Stimulated activated CD8-positive, alpha-beta memory T cell treated with anti-CD3 and anti-CD28 coated beads, Interleukin-12 subunit alpha, Interleukin-12 subunit beta, amount 100 ng/mL, for 1 hour (primary cell): Measurements from ENCODE around the gene GLIPR2.
"Not testable (repeated sequence)": the region's sequence is repeated elsewhere in the genome, so short reads cannot be mapped to it uniquely, and the experiment has no call there.

ENCODE experiments used
- DNase-seq: peaks from one replicate; pipeline ENCODE4 v3.0.0-alpha.2; 2020; ENCODE audit warnings: low read depth

GLIPR2 gene

DNA sequence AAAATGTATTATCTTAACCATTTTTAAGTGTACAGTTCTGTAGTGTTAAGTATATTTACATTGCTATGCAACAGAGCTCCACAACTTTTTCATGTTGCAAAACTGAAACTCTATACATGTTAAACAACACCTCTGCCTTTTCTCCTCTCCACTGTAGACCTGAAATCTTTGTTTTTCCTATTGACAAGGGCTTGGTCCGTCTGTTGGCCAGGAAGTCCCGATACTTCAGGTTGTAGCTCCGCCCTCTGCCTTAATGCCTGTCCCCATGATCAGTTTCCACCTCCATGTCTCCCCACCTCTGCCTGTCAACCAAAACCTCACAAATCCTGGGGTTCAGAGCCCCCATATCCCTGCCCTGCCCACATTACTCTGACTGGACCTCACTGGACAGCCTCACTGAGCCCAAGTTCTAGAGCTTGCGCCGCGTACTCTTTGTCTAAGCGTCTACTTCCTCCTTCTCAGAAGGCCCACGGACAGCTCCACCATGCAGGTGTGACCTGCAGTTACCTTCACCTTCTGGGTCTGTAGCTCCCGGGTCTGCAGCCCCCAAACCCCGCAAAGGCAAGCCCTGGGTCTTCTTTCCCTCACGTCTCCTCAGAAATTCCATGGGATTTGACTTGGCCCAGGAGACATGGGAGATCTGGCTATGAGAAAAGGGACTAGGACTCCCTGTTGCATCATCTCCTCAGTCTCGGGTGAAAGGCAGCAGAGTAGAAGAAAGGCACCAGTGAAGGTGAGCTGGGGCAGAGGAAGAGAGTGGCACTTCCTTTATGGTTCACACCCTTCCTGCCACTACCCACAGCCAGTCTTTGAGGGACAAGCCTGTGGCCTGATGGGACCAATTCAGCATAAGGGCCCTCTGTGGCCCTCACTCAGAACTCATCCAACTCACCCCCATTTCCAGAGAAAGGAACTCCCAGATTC, 8.0 kb downstream of the GLIPR2 start:
- DNase-seq: no peak

GRCh38 chr9:36145970-36146369, 9.4 kb downstream of the GLIPR2 start:
- DNase-seq: no peak

DNA sequence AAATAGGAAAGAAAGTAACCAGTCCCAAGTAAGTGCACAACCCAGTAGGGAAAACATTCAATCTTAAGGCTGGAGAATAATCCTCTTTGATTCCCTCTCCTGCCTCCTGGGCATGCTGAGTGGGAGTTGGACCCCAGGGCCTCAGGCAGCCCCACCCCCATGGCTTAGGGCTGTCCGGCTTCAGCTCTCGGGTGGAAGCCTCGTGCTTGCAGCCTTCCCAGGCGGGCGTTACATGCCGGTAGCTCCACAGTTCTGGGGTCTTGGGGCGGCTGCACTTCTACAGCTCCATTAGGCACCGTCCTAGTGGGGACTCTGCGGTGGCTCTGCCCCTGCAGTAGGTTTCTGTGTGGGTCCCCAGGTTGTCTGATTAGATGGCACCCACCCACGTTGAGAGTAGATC, 10.1 kb downstream of the GLIPR2 start:
- DNase-seq: no peak

DNA sequence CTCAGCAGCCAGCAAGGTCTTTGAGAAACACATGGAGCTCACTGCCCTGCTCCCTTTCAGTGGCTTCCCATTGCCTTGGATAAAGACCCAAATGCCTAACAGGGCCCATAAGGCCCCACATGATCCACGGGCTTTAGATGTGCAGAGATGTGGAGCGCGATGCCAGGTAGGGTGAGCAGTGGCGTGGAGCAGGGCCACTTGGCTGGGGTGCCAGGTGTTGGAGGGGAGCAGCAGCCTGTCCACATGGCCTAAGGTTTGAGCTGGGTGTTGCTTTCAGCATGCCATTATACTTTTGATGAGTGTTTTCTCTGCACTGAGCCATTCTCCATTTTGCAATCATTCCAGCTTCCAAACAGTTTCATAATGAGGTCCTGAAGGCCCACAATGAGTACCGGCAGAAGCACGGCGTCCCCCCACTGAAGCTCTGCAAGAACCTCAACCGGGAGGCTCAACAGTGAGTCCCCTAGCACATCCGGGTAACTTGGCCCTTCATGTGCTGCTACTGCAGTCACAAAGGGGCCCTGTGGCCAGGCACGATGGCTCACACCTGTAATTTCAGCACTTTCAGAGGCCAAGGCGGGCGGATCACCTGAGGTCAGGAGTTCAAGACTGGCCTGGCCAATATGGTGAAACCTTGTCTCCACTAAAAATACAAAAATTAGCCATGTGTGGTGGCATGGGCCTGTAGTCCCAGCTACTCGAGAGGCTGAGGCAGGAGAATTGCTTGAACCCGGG, 11.1 kb downstream of the GLIPR2 start:
- DNase-seq: no peak

DNA sequence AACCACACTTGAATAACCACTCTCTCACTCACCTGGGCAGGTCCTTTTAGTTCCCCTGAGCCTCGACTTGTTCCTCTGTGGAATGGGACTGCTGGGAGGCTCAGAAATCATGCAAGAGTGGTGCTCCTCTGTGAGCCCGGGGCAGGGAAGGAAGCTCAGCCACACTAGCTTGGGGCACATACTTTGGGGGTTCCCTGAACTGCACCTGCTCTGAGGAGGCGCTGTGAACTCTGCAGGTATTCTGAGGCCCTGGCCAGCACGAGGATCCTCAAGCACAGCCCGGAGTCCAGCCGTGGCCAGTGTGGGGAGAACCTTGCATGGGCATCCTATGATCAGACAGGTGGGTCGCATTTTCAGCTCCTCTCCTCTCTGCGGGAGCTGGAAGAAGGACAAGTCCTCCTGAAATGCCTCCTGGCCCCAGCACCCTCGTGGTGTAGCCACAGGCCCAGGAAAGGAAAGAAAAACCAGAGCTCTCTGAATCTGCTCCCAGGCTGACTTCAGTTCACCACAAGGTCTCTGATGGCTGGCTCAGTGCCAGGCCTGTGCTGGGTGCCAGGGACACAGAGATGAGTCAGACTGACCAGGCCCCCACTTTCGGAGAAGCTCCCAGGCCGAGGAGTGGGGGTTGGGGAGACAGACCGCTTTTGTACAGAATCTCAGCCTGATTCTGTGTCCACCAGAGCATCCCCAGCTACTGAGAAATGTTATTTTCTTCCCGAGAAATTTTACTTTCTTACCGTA, 11.9 kb downstream of the GLIPR2 start:
- peak; percentile 67 for DNase-seq

DNA sequence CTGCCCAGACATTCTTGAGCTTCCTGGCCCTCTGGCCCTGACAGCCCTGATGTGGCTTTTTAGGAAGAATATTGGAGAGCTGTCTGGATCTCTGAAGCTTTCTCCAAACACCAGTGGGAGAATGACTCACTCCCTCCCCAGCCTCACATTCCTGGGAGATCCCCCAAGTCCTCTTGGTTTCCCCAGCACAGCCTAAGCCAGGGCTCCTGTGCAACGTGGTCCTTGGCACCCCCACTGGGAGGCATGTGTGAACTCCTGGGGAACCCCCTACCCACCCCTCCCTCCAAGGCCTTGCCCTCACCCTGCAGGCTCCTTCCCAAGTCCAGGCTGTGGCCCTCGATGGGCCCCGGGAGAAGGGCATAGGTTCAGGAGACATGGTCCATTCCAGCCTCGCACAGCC, 12.7 kb downstream of the GLIPR2 start:
- DNase-seq: no peak

DNA sequence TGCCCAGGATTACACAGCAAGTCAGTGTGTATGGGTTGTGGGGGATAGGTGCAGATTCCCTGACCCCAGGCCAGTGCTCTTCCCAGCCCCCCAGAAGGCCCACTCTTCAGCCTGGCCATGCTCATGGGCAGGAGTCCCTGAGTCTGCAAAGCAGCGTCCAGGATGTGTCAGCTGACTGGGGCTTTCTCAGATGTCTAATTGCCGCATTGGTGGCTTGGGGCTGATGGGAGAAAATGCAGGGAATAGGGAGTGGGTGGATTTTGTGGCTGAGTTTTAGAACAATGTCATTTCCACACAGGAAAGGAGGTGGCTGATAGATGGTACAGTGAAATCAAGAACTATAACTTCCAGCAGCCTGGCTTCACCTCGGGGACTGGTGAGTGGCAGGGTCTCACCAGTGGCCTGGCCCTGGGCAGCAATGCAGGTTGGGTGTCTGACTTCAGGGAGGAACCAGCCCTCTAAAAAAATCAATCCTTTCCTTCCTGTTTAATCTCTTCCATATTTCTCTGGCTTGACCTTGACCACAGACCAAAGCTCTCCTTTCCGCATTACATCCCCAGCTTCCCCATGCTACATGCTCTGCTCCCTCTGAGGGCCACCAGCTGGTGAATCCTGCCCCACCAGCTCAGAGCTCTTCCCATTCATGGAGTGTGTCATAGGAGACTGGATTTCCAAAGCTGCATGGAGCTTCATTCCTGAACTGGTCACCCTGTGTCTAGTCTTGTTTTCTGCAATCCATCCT, 14.2 kb downstream of the GLIPR2 start:
- DNase-seq: no peak

DNA sequence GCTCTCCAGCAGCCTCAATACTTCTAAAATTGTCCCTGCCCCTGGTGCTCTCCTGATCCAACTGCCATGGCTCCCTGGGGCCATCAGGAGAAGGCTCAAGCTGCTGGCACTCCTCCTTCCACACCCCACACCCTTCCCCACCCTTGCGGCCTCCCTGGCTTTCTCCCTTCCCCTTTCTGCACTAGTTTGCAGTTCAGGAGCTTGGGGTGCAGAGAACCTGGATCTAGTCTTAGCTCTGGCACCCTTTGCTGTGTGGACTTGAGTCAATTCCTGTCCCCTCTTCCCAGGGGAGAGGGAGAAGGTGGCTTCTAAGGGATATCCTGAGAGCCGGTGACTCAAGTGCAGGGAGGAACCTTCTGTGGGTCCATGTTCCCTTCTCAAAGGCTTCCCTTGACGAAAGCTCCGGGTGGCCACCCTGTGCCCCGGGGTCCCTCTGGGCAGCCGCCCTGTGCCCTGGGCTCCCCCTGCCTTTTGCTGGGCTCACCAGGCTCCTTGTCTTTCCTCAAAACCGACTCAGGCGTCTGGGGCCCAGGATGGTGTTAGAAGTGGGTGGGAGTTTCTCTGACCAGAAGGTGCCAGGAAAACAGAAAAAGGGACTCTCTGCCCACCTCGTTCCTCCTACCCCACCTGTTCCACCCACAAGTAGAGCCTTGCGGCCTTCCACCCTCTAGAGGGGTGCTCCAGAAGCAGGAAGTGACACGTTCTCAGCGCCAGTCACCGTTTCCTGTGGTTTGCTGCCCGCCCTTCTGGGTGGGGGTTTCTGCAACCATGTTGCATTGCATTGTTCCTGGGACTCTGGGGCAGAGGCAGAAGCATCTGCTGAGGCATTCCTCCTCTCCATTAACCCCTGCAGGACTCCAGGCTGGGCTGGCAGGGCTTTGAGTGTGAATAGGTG, 15.0 kb downstream of the GLIPR2 start:
- DNase-seq: peak; percentile 85

DNA sequence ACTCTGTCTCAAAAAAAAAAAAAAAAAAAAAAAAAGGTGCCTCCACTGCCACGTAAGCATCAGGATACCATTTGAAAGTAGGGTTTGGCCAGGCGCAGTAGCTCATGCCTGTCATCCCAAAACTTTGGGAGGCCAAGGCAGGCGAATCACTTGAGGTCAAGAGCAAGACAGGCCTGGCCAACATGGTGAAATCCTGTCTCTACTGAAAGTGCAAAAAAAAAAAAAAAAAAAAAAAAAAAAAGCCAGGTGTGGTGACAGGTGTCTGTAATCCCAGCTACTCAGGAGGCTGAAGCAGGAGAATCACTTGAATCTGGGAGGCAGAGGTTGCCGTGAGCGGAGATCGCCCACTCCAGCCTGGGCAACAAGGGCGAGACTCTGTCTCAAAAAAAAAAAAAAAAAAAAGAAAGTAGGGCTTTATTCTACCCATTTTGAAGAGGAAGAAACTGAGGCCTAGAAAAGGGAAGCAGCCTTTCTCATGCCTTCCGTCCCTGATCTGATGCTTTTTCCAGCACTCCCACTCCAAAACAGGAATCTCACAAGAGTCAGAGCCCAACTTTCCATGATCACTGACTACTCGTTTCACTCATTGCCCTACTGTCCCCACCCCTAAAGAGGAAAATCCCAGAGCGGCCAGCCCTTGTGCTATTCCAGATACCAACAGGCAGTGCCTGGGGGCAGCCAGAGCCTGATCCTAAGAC, 16.4 kb downstream of the GLIPR2 start:
- no peak for DNase-seq

DNA sequence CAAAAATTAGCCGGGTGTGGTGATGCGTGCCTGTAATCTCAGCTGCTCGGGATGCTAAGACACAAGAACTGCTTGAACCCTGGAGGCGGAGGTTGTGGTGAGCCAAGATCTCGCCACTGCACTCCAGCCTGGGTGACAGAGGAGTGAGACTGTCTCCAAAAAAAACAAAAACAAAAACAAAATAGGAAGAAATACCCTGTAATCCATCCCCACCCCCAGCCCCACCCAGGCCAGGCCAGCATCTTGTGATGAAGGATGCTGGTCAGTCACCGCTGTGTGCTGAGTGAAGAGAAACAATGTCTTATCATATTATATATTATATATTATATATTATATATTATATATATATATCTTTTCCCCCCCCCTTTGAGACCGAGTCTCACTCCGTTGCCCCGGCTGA, 17.2 kb downstream of the GLIPR2 start:
- no peak for DNase-seq

DNA sequence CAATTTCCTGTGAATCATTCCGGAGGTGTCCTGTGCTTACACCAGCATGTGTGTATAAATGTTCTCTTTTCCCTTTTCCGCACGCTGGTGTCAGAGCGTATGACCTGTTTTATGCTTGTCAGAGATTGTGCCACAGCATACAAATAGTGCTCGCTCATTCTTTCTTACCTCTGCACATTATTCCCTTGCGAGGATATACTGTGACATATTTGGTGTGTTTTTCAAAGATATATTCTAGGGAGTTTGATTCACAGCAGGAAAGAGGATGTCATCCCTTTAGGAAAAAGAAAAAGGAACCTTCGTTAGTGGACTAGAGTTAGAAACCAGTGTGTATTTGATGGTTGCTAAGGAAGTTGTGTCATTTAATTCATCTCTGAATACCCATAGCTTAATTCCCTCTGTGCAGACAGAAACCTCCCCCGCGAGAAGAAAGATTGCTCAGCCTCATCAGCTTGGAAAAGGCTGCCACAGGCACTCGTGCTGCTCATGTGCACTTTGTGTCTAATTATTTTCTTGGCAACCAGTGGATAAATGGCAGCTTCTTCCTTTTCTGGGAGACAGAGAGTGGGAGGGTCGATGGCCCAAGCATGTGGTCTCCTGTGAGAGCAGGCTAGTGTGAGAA, 17.9 kb downstream of the GLIPR2 start:
- no peak for DNase-seq

GRCh38 chr9:36156116-36156515, 19.6 kb downstream of the GLIPR2 start:
- DNase-seq: no peak

DNA sequence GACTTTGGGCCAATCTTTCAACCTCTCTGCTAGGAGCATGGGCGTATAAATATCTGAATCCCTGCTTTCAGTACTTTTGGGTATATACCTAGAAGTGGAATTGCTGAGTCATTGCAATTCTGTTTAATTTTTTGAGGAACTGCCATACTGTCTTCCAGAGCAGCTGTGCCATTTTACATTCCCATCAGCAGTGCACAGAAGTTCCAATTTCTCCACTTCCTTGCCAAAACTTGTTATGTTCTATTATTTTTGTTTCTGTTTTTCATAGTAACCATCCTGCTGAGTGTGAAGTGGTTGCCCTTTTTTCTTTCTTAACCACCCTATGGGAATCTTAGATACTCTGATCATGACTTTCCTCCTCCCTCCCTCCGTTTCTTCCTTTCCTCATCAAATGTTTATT, 21.6 kb downstream of the GLIPR2 start:
- no peak for DNase-seq

- DNase-seq: no peak
These were observed 22.4 kb downstream of the GLIPR2 start for GRCh38 chr9:36158917-36159316.

DNA sequence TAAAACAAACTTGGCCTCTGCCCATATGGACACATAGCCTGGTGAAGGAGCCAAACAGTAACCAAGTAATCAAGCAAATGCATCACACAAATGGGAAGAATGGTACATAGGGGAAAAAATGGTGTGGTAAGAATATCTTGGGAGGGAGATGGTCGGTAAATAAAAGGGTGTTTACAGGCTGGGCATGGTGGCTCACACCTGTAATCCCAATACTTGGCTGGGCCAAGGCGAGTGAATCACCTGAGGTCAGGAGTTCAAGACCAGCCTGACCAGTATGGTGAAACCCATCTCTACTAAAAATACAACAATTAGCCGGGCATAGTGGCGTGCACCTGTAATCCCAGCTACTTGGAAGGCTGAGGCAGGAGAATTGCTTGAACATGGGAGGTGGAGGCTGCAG, 23.0 kb downstream of the GLIPR2 start:
- not testable (repeated sequence) for DNase-seq

DNA sequence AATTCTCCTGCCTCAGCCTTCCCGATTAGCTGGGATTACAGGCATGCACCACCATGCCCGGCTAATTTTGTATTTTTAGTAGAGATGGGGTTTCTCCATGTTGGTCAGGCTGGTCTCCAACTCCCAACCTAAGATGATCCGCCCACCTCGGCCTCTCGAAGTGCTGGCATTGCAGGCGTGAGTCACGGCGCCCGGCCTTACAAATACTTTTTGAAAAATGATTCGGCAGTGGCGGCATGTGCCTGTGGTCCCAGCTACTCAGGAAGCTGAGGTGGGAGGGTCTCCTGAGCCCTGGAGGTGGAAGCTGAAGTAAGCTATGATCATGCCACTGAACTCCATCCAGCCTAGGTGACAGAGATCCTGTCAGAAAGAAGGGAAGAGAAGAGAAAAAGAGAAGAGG, 23.6 kb downstream of the GLIPR2 start:
- not testable (repeated sequence) for DNase-seq

DNA sequence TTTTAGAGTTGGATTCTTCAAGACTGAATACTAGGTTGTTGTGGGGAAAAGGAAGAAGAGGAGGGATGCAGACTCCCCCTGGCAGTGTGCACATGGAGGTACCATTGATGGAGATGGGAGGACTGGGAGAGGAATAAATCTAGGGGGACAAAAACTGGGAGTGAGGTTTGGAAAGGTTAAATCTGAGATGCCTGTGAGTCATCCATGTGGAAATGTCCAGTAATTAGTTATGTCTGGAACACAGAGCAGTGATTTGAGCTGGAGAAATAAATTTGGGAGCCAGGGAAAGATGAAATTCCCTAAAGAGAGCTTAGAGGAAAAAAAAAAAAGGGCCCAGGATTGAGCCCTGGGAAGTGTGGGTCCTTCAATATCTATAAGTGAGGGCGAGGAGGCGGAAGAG, 24.7 kb downstream of the GLIPR2 start:
- DNase-seq: no peak

GRCh38 chr9:36162211-36162738, 25.7 kb downstream of the GLIPR2 start:
- no peak for DNase-seq

- no peak for DNase-seq
These were observed 26.7 kb downstream of the GLIPR2 start for GRCh38 chr9:36163049-36163785.
